ENCODE measurements around the gene GMCL1.

- TF ChIP-seq, protein P1, sequence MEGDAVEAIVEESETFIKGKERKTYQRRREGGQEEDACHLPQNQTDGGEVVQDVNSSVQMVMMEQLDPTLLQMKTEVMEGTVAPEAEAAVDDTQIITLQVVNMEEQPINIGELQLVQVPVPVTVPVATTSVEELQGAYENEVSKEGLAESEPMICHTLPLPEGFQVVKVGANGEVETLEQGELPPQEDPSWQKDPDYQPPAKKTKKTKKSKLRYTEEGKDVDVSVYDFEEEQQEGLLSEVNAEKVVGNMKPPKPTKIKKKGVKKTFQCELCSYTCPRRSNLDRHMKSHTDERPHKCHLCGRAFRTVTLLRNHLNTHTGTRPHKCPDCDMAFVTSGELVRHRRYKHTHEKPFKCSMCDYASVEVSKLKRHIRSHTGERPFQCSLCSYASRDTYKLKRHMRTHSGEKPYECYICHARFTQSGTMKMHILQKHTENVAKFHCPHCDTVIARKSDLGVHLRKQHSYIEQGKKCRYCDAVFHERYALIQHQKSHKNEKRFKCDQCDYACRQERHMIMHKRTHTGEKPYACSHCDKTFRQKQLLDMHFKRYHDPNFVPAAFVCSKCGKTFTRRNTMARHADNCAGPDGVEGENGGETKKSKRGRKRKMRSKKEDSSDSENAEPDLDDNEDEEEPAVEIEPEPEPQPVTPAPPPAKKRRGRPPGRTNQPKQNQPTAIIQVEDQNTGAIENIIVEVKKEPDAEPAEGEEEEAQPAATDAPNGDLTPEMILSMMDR (IDR thresholded peaks at IDR 0.05; ENCODE audit: low read depth, low read length, poor library complexity, severe bottlenecking) = no peak
- no peak for TF ChIP-seq EZH2phosphoT487 (IDR thresholded peaks at IDR 0.05; ENCODE audit: borderline replicate concordance, low read length)
Measured at GRCh38 chr2:69926849-69927515, 97.5 kb downstream of the GMCL1 start.

Measured in DOHH2 (cell line).